GM12878 (cell line): ENCODE data around the gene DLG2.

ENCODE experiments used
- CREM ChIP-seq: IDR thresholded peaks from 2 replicates; pipeline ENCODE4 v1.6.1; 2014; ENCODE audit warnings: antibody characterized with exemption, low read depth
- NBN ChIP-seq: fragments of 450-650 bp; IDR thresholded peaks from 2 replicates; pipeline ENCODE4 v1.6.1; 2016
- POLR2A ChIP-seq: IDR thresholded peaks from 2 replicates; pipeline ENCODE4 v1.6.1; 2011; ENCODE audit warnings: low read depth, mild to moderate bottlenecking, low read length
- SMC3 ChIP-seq: IDR thresholded peaks from 2 replicates; pipeline ENCODE4 v1.6.1; 2011; ENCODE audit warnings: low read length, improper control_type of control experiment, borderline replicate concordance
- SUZ12 ChIP-seq: fragments of 200-600 bp; sonication (generic); IDR thresholded peaks from one replicate; pipeline ENCODE4 v1.6.1; 2018; ENCODE audit warnings: antibody characterized with exemption, mild to moderate bottlenecking; ENCODE audit not compliant: unreplicated experiment
- TCF12 ChIP-seq: IDR thresholded peaks from 2 replicates; pipeline ENCODE4 v1.6.1; 2011; ENCODE audit warnings: low read depth, mild to moderate bottlenecking, low read length
- TF ChIP-seq, protein P1 (sequence below): IDR thresholded peaks from 2 replicates; pipeline ENCODE4 v1.6.1; 2011; ENCODE audit warnings: low read depth, low read length, improper control_type of control experiment, borderline replicate concordance
- TF ChIP-seq, protein P2 (sequence below), 3 experiments: IDR thresholded peaks in 2 of 3; conservative IDR thresholded peaks in 1 of 3; 2 replicates each; pipeline ENCODE4 v1.5.1; 2011; ENCODE audit warnings: low read depth in 3 of 3, low read length in 3 of 3, mild to moderate bottlenecking in 3 of 3, control low read depth in 2 of 3, moderate library complexity in 2 of 3, inconsistent platforms in 1 of 3, mixed read lengths in 1 of 3; ENCODE audit not compliant: control insufficient read depth in 2 of 3, insufficient read depth in 1 of 3; ENCODE audit errors: extremely low read depth in 1 of 3

DNA sequence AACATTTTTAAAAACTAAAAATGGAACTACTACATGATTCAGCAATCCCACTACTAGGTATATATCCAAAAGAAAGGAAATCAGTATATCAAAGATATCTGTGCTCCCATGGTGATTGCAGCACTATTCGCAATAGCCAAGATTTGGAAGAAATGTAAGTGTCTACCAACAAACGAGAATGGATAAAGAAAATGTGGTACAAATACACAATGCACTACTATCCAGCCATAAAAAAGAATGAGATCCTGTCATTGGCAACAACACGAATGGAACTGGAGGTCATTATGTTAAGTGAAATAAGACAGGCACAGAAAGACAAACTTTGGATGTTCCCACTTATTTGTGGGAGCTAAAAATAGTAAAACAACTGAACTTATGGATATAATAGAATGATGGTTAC, 1765.1 kb downstream of the DLG2 start:
- no peak for TF ChIP-seq POLR2A
- TF ChIP-seq, protein P1, sequence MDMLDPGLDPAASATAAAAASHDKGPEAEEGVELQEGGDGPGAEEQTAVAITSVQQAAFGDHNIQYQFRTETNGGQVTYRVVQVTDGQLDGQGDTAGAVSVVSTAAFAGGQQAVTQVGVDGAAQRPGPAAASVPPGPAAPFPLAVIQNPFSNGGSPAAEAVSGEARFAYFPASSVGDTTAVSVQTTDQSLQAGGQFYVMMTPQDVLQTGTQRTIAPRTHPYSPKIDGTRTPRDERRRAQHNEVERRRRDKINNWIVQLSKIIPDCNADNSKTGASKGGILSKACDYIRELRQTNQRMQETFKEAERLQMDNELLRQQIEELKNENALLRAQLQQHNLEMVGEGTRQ = no peak
- TF ChIP-seq TCF12 = no peak
- TF ChIP-seq SMC3 = no peak
- TF ChIP-seq, protein P2, sequence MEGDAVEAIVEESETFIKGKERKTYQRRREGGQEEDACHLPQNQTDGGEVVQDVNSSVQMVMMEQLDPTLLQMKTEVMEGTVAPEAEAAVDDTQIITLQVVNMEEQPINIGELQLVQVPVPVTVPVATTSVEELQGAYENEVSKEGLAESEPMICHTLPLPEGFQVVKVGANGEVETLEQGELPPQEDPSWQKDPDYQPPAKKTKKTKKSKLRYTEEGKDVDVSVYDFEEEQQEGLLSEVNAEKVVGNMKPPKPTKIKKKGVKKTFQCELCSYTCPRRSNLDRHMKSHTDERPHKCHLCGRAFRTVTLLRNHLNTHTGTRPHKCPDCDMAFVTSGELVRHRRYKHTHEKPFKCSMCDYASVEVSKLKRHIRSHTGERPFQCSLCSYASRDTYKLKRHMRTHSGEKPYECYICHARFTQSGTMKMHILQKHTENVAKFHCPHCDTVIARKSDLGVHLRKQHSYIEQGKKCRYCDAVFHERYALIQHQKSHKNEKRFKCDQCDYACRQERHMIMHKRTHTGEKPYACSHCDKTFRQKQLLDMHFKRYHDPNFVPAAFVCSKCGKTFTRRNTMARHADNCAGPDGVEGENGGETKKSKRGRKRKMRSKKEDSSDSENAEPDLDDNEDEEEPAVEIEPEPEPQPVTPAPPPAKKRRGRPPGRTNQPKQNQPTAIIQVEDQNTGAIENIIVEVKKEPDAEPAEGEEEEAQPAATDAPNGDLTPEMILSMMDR (IDR thresholded peaks at IDR 0.05 in 2 of 3, conservative IDR thresholded peaks at IDR 0.05 in 1 of 3; ENCODE audit: control insufficient read depth in 2 of 3, extremely low read depth in 1 of 3, insufficient read depth in 1 of 3, low read depth in 3 of 3, low read length in 3 of 3) = no peak
- TF ChIP-seq CREM = no peak
- no peak for TF ChIP-seq SUZ12
- no peak for TF ChIP-seq NBN
